HepG2 (cell line): ENCODE measurements around the gene ATP8B1. TPM values are rescaled to one million over a fixed set of nuclear protein-coding genes. Genes with fewer than 3 reads are reported as not detected.

Experiments
- ATAC-seq: fragments of 200-7000 bp; cut with Tn5 transposase; 3 replicates; pipeline ENCODE4 v1.9.1; 2020; ENCODE audit warnings: mild to moderate bottlenecking, moderate library complexity
- BruUV-seq: library from RNA; stranded (reverse); fragments of 400-500 nt; replicated peaks from 2 replicates; lab custom pipeline; 2021; lab: Mats Ljungman, UMichigan
- CTCF ChIA-PET: fragments of 300-600 bp; formaldehyde crosslinking; extraction: SDS; loops from one replicate; lab custom pipeline; 2021; ENCODE audit warnings: low total read pairs, inconsistent platforms, low intra/inter-chr PET ratio; lab: Yijun Ruan, JAX
- POLR2A ChIA-PET: fragments of 350-600 bp; sonication (Branson Sonifier 250); formaldehyde crosslinking; loops from one replicate; lab custom pipeline; 2020; ENCODE audit warnings: antibody characterized with exemption, inconsistent platforms; lab: Yijun Ruan, JAX
- DNase-seq: peaks from one replicate; pipeline ENCODE4 v3.0.0-alpha.2; 2015; ENCODE audit warnings: low spot score
- FAIRE-seq: peaks from 3 replicates; lab custom pipeline; 2011; peaks lifted over from hg19 to GRCh38; lab: Jason Lieb, UNC
- H2AFZ ChIP-seq: one replicate; pipeline ENCODE4 v1.6.1; 2011; ENCODE audit warnings: low read length, inconsistent platforms
- H3K27ac ChIP-seq: fragments of 300-600 bp; 3 replicates; pipeline ENCODE4 v1.8.0; 2011; ENCODE audit warnings: mixed run types, mild to moderate bottlenecking, mixed read lengths, low read length, inconsistent platforms; ENCODE audit not compliant: insufficient read depth; ENCODE audit errors: extremely low read length
- H3K27me3 ChIP-seq, 2 experiments: fragments of 200-600 bp in 1 of 2; 2 replicates in 1 of 2; 3 replicates in 1 of 2; pipeline versions ENCODE4 v1.6.0 to v1.8.0; 2011; ENCODE audit warnings: low read length in 2 of 2, mild to moderate bottlenecking in 2 of 2, moderate library complexity in 2 of 2, inconsistent platforms in 1 of 2; ENCODE audit not compliant: insufficient read depth in 2 of 2, control insufficient read depth in 1 of 2
- H3K36me3 ChIP-seq, 2 experiments: fragments of 200-600 bp in 1 of 2; replicated peaks in 1 of 2; 2 replicates in 1 of 2; 3 replicates in 1 of 2; pipeline versions ENCODE4 v1.5.1 to v1.8.0; 2011; ENCODE audit warnings: low read length in 2 of 2, inconsistent platforms in 1 of 2; ENCODE audit not compliant: insufficient read depth in 2 of 2, control insufficient read depth in 1 of 2
- H3K4me1 ChIP-seq: 2 replicates; pipeline ENCODE4 v1.5.1; 2012; ENCODE audit warnings: low read length, inconsistent platforms; ENCODE audit not compliant: insufficient read depth
- H3K4me2 ChIP-seq: 2 replicates; pipeline ENCODE4 v1.6.0; 2011; ENCODE audit warnings: low read depth, low read length, inconsistent platforms
- H3K4me3 ChIP-seq, 3 experiments: fragments of 200-600 bp in 1 of 3; sonication (generic), shearing (Covaris generic) in 1 of 3; replicated peaks in 1 of 3; 2 replicates each; pipeline ENCODE4 v1.5.1; 2011 to 2016; ENCODE audit warnings: low read length in 3 of 3, inconsistent platforms in 2 of 3, low read depth in 2 of 3, mild to moderate bottlenecking in 2 of 3, control low read depth in 1 of 3, mixed read lengths in 1 of 3; ENCODE audit not compliant: insufficient read depth in 1 of 3
- H3K79me2 ChIP-seq: one replicate; pipeline ENCODE4 v1.6.1; 2011; ENCODE audit warnings: low read length, inconsistent platforms; ENCODE audit not compliant: insufficient read depth
- H3K9ac ChIP-seq: 2 replicates; pipeline ENCODE4 v1.6.0; 2011; ENCODE audit warnings: mild to moderate bottlenecking, low read depth, low read length, inconsistent platforms; ENCODE audit not compliant: insufficient read depth
- H3K9me3 ChIP-seq: 2 replicates; pipeline ENCODE4 v1.5.1; 2012; ENCODE audit warnings: mild to moderate bottlenecking, low read length
- H4K20me1 ChIP-seq: 2 replicates; pipeline ENCODE4 v1.6.0; 2011; ENCODE audit warnings: inconsistent platforms, mild to moderate bottlenecking, low read length, moderate library complexity; ENCODE audit not compliant: insufficient read depth
- CENPX ChIP-seq: sonication (generic); formaldehyde crosslinking; IDR thresholded peaks from 2 replicates; pipeline ENCODE4 v1.9.0; 2021; ENCODE audit warnings: mild to moderate bottlenecking, missing genetic modification reagents, moderate library complexity
- FOXJ3 ChIP-seq: sonication (generic); formaldehyde crosslinking; IDR thresholded peaks from 2 replicates; pipeline ENCODE4 v1.4.0; 2020; ENCODE audit warnings: missing genetic modification reagents, mild to moderate bottlenecking, borderline replicate concordance
- RBAK ChIP-seq: sonication (generic); formaldehyde crosslinking; IDR thresholded peaks from 2 replicates; pipeline ENCODE4 v1.5.1; 2020; ENCODE audit warnings: mild to moderate bottlenecking, missing genetic modification reagents
- SALL1 ChIP-seq: sonication (generic); formaldehyde crosslinking; IDR thresholded peaks from 2 replicates; pipeline ENCODE4 v1.8.0; 2022; ENCODE audit warnings: mild to moderate bottlenecking, missing genetic modification reagents
- SKIL ChIP-seq: sonication (generic); formaldehyde crosslinking; IDR thresholded peaks from 2 replicates; pipeline ENCODE4 v1.8.0; 2022; ENCODE audit warnings: missing genetic modification reagents, mild to moderate bottlenecking, moderate library complexity, borderline replicate concordance
- TFAP4 ChIP-seq: sonication (generic); IDR thresholded peaks from 2 replicates; pipeline ENCODE4 v1.6.1; 2016; ENCODE audit warnings: low read depth, borderline replicate concordance
- USF2 ChIP-seq, 2 experiments: sonication (generic) in 1 of 2; formaldehyde crosslinking in 1 of 2; IDR thresholded peaks; 2 replicates each; pipeline versions ENCODE4 v1.5.1 to v1.6.1; 2011 to 2020; ENCODE audit warnings: borderline replicate concordance in 1 of 2, low read depth in 1 of 2, low read length in 1 of 2, mild to moderate bottlenecking in 1 of 2, missing genetic modification reagents in 1 of 2, moderate library complexity in 1 of 2
- ZC3H4 ChIP-seq: sonication (generic); formaldehyde crosslinking; IDR thresholded peaks from 2 replicates; pipeline ENCODE4 v1.4.0; 2020; ENCODE audit warnings: missing genetic modification reagents, borderline replicate concordance
- ZNF30 ChIP-seq: sonication (generic); formaldehyde crosslinking; IDR thresholded peaks from 2 replicates; pipeline ENCODE4 v1.5.0; 2020; ENCODE audit warnings: mild to moderate bottlenecking, missing genetic modification reagents
- WGBS: methylation state at CpG from one replicate; pipeline ENCODE4 v1.1.6; 2017; ENCODE audit warnings: low lambda C conversion rate; 5-methylcytosine and 5-hydroxymethylcytosine counted together
- in situ Hi-C: cut with HindIII; loops from 2 replicates; pipeline ENCODE4 v1.10.0; 2017; ENCODE audit warnings: low pct_unique_long_range_greater_than_20kb; ENCODE audit not compliant: extremely low pct_ligation_motif_present
- intact Hi-C: fragments of 100-400 bp; cut with micrococcal nuclease; formaldehyde crosslinking; loops from one replicate; pipeline ENCODE4 v1.10.0; 2022; ENCODE audit not compliant: unreplicated experiment
- polyA plus RNA-seq, 8 experiments: library from polyadenylated mRNA; depleted of rRNA in 3 of 8; stranded (reverse) in 7 of 8; unstranded in 1 of 8; fragments of >200 nt; fragmentation: Illumina TruSeq in 4 of 8; extraction: Trizol in 4 of 8; gene quantifications; 2 replicates each; pipeline versions ENCODE4 v1.2.1 to v1.2.3, GENCODE V29; 2011 to 2016; ENCODE audit warnings: low read depth in 4 of 8, missing spikeins in 1 of 8, mixed read lengths in 1 of 8; ENCODE audit not compliant: insufficient read depth in 1 of 8
- total RNA-seq, 5 experiments: library from RNA; depleted of rRNA; stranded (reverse); fragments of >200 nt; fragmentation: Illumina TruSeq; extraction: Trizol; gene quantifications; 2 replicates each; pipeline ENCODE4 v1.2.3, GENCODE V29; 2016; ENCODE audit warnings: low read depth in 1 of 5

ATP8B1 gene
- total and polyA plus RNA-seq, 2 of the 13 experiments (the other 11 are each of a cell fraction or from before 2014, with no cell fraction given): 2.8 to 4.0 TPM

GRCh38 chr18:57621246-57621604 is 181.9 kb downstream of the ATP8B1 start:
- H2AFZ ChIP-seq: no peak overlapping the region

More at GRCh38 chr18:57621246-57621604, 181.9 kb downstream of the ATP8B1 start:
- WGBS: 2% methylated on average over 14 of the region's 20 CpGs
- H3K9ac ChIP-seq: peak overlapping the region; percentile 93
- H3K36me3 ChIP-seq: peaks cover 4 to 18% of the 10 kb centered on the region in 2 experiments
- no peaks in the 10 kb centered on the region; a peak in 1 of 5 replicates for H3K27me3 ChIP-seq
- FAIRE-seq: no peak
- peaks cover 26% of the 10 kb centered on the region for H3K4me1 ChIP-seq
- no peaks in the 10 kb centered on the region for H4K20me1 ChIP-seq
- no peak for DNase-seq
- peaks cover 33% of the 10 kb centered on the region for H3K79me2 ChIP-seq
- no peaks in the 10 kb centered on the region for H3K9me3 ChIP-seq
- H3K4me2 ChIP-seq: peak overlapping the region; percentile 69
- H3K27ac ChIP-seq: peak overlapping the region; percentile 86
- intact Hi-C loops (loop anchor here (5.0 to 10.0 kb wide), 3 partner anchors 194 to 794 kb away; no protein-coding TSS in a partner anchor), in situ Hi-C loops (no loop called here)
- H3K4me3 ChIP-seq: peak overlapping the region; percentile 87 to 98 (median 94)
- CTCF ChIA-PET: no interaction called here
- peak; percentile 64 for ATAC-seq
- TF ChIP-seq FOXJ3 (CRISPR knock-in tag): no peak
- no peak for TF ChIP-seq ZNF30 (CRISPR knock-in tag)
- TF ChIP-seq USF2 (IDR thresholded peaks at IDR 0.05; ENCODE audit: low read depth, low read length): no peak
- 0 out of 2 replicates have a peak, but pooled peaks have one; percentile 25 for TF ChIP-seq USF2 (CRISPR knock-in tag; IDR thresholded peaks at IDR 0.05; ENCODE audit: borderline replicate concordance)
- TF ChIP-seq SKIL (CRISPR knock-in tag): no peak
- TF ChIP-seq RBAK (CRISPR knock-in tag): no peak
- no peak for TF ChIP-seq TFAP4
- no peak for TF ChIP-seq CENPX (CRISPR knock-in tag)
- TF ChIP-seq SALL1 (CRISPR knock-in tag): no peak
- 0 out of 2 replicates have a peak, but pooled peaks have one; percentile 30 for TF ChIP-seq ZC3H4 (CRISPR knock-in tag)
- POLR2A ChIA-PET: interaction anchor here (0.8 to 3.7 kb wide), 6 partner anchors 10 to 970 kb away, joined by 3 to 22 read pairs (median 4); partner anchors contain the start of gene WDR7
- BruUV-seq: no TSS peak
